DND-41 (cell line): Measurements from ENCODE around the gene NKAIN2.

Experiments used
- ATAC-seq: fragments of 200-7000 bp; cut with Tn5 transposase; 3 replicates; pipeline ENCODE4 v1.9.1; 2021; ENCODE audit warnings: low read depth; ENCODE audit not compliant: insufficient read depth
- DNase-seq: peaks from one replicate; pipeline ENCODE4 v3.0.0-alpha.2; 2020
- H2AFZ ChIP-seq: 2 replicates; pipeline ENCODE4 v1.6.0; 2012; ENCODE audit warnings: low read depth, low read length
- H3K27ac ChIP-seq: 2 replicates; pipeline ENCODE4 v1.5.1; 2012; ENCODE audit warnings: low read length, inconsistent platforms
- H3K27me3 ChIP-seq: fragments of 200-600 bp; sonication (generic); 2 replicates; pipeline ENCODE4 v1.6.0; 2012; ENCODE audit warnings: low read length, mild to moderate bottlenecking, inconsistent platforms; ENCODE audit not compliant: insufficient read depth, poor library complexity
- H3K36me3 ChIP-seq: 2 replicates; pipeline ENCODE4 v1.5.1; 2012; ENCODE audit warnings: low read length, inconsistent platforms; ENCODE audit not compliant: insufficient read depth
- H3K4me1 ChIP-seq: 2 replicates; pipeline ENCODE4 v1.5.1; 2012; ENCODE audit warnings: mild to moderate bottlenecking, low read length; ENCODE audit not compliant: insufficient read depth
- H3K4me2 ChIP-seq: 2 replicates; pipeline ENCODE4 v1.6.0; 2012; ENCODE audit warnings: mild to moderate bottlenecking, moderate library complexity, low read length, inconsistent platforms; ENCODE audit not compliant: insufficient read depth
- H3K4me3 ChIP-seq, 2 experiments: fragments of 200-600 bp in 1 of 2; shearing (Covaris generic) in 1 of 2; 2 replicates each; pipeline ENCODE4 v1.5.1; 2012 to 2016; ENCODE audit warnings: inconsistent platforms in 2 of 2, low read length in 2 of 2, mild to moderate bottlenecking in 2 of 2, low read depth in 1 of 2, moderate library complexity in 1 of 2
- H3K79me2 ChIP-seq: 2 replicates; pipeline ENCODE4 v1.6.0; 2012; ENCODE audit warnings: low read length, inconsistent platforms; ENCODE audit not compliant: insufficient read depth
- H3K9ac ChIP-seq: 2 replicates; pipeline ENCODE4 v1.6.0; 2012; ENCODE audit warnings: low read depth, mild to moderate bottlenecking, inconsistent platforms, low read length, moderate library complexity
- H3K9me3 ChIP-seq: 2 replicates; pipeline ENCODE4 v1.5.1; 2012; ENCODE audit warnings: low read length, moderate library complexity, mild to moderate bottlenecking, inconsistent platforms; ENCODE audit not compliant: insufficient read depth, severe bottlenecking
- H4K20me1 ChIP-seq: 2 replicates; pipeline ENCODE4 v1.6.0; 2012; ENCODE audit warnings: low read length; ENCODE audit not compliant: insufficient read depth
- EZH2 ChIP-seq: IDR thresholded peaks from 3 replicates; pipeline ENCODE4 v1.6.1; 2012; ENCODE audit warnings: borderline replicate concordance, low read depth, mild to moderate bottlenecking, moderate library complexity, low read length, inconsistent platforms; ENCODE audit not compliant: severe bottlenecking
- TF ChIP-seq, protein P1 (sequence below): IDR thresholded peaks from 2 replicates; pipeline ENCODE4 v1.5.1; 2012; ENCODE audit warnings: borderline replicate concordance, low read length, moderate library complexity, mild to moderate bottlenecking; ENCODE audit not compliant: poor library complexity, severe bottlenecking; ENCODE audit errors: extremely low read depth

Gene NKAIN2

DNA sequence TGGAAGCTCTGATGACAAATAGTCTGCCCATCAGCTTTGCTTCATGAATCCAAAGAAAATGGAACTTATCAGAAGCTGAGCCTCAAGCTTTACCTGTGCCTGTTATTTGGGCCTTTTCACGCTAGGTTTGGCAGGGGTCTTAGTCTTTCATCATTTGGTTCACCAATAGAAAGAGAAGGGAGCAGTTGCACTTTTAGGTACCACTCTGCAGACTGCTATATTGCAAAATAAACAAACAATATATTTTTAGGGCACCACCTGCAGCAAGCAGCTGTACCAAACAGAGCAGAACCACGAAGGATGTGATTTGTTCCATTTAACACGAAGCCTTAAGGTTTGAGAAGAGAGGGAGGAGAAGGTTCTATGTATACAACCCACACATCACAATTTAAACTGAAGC, 867.1 kb downstream of the NKAIN2 start:
- no peak overlapping the region for H3K27ac ChIP-seq
- H3K9ac ChIP-seq: no peak overlapping the region
- H3K4me2 ChIP-seq: no peak overlapping the region
- no peak overlapping the region for H3K4me3 ChIP-seq
- H3K36me3 ChIP-seq: no peaks in the 10 kb centered on the region
- ATAC-seq (no peak), DNase-seq (no peak)
- H2AFZ ChIP-seq: no peak overlapping the region
- no peaks in the 10 kb centered on the region for H3K9me3 ChIP-seq
- TF ChIP-seq, protein P1, sequence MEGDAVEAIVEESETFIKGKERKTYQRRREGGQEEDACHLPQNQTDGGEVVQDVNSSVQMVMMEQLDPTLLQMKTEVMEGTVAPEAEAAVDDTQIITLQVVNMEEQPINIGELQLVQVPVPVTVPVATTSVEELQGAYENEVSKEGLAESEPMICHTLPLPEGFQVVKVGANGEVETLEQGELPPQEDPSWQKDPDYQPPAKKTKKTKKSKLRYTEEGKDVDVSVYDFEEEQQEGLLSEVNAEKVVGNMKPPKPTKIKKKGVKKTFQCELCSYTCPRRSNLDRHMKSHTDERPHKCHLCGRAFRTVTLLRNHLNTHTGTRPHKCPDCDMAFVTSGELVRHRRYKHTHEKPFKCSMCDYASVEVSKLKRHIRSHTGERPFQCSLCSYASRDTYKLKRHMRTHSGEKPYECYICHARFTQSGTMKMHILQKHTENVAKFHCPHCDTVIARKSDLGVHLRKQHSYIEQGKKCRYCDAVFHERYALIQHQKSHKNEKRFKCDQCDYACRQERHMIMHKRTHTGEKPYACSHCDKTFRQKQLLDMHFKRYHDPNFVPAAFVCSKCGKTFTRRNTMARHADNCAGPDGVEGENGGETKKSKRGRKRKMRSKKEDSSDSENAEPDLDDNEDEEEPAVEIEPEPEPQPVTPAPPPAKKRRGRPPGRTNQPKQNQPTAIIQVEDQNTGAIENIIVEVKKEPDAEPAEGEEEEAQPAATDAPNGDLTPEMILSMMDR: no peak
- no peak for TF ChIP-seq EZH2
- no peaks in the 10 kb centered on the region for H3K27me3 ChIP-seq
- no peaks in the 10 kb centered on the region for H3K4me1 ChIP-seq
- H4K20me1 ChIP-seq: no peaks in the 10 kb centered on the region
- no peaks in the 10 kb centered on the region for H3K79me2 ChIP-seq

DNA sequence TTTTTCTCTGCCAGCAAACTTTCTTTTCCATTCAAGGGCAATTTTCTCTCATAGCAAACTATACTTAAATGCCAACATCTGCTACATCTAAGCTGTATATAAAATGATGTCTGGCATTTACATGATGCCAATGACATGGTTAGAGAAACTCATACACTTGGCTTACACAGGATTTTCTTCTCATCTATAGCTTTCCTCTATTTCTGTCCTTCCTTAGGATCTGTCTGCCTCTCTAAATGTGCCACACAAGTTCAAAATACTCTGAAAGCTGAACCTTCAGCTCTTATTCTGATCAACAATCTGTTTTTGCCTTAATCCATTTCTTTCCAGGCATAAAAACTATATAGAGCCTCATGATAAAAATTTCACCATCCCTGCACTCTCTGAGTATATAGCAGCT, 867.7 kb downstream of the NKAIN2 start:
- DNase-seq (no peak), ATAC-seq (no peak)
- Histone ChIP-seq H3K4me3 (no peak overlapping the region), H4K20me1 (no peaks in the 10 kb centered on the region), H3K4me2 (no peak overlapping the region), H2AFZ (no peak overlapping the region), H3K9ac (no peak overlapping the region), H3K27me3 (no peaks in the 10 kb centered on the region), H3K79me2 (no peaks in the 10 kb centered on the region), H3K9me3 (no peaks in the 10 kb centered on the region), H3K36me3 (no peaks in the 10 kb centered on the region), H3K27ac (no peak overlapping the region), H3K4me1 (no peaks in the 10 kb centered on the region)
- TF ChIP-seq, protein P1: no peak
- no peak for TF ChIP-seq EZH2

DNA sequence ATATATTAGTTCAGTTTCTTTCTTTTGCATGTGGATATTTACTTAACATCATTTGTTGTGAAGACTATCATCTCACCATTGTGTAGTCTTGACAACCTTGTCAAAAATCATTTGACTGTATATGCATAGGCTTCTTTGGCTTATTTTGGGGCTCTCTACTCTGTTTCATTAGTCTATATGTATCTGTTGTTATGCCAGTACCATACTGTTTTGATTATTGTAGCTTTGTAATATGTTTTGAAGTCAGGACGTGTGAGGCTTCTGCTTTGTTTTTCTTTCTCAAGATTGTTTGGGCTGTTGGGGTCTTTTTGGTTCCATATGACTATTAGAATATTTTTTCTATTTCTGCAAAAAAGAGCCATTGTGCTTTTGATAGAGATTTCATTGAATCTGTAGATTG, 870.4 kb downstream of the NKAIN2 start:
- no peak for ATAC-seq
- Histone ChIP-seq H4K20me1 (no peaks in the 10 kb centered on the region), H3K27ac (no peak overlapping the region), H3K36me3 (no peaks in the 10 kb centered on the region), H3K9ac (no peak overlapping the region), H2AFZ (no peak overlapping the region), H3K79me2 (no peaks in the 10 kb centered on the region), H3K27me3 (no peaks in the 10 kb centered on the region), H3K9me3 (no peaks in the 10 kb centered on the region), H3K4me1 (no peaks in the 10 kb centered on the region), H3K4me3 (no peak overlapping the region), H3K4me2 (no peak overlapping the region)
- TF ChIP-seq, protein P1: no peak
- TF ChIP-seq EZH2: no peak
- DNase-seq: no peak

DNA sequence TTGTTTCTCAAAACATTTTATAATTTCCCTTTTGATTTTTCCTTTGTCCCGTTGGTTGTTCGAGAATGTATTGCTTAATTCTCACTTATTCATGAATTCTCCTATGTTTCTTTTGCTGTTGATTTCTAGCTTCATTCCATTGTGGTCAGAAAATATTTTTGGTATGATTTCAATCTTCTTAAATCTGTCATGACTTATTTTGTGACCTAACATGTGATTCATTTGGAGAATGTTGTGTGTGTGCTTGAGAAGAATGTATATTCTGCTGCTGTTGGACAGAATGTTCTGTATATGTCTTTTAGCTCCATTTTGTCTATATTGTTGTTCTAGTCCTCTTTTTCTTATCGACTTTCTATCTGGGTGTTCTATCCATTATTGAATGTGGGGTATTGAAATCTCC, 872.4 kb downstream of the NKAIN2 start:
- Histone ChIP-seq H3K27ac (no peak overlapping the region), H3K27me3 (no peaks in the 10 kb centered on the region), H3K4me1 (no peaks in the 10 kb centered on the region), H3K36me3 (no peaks in the 10 kb centered on the region), H3K79me2 (no peaks in the 10 kb centered on the region), H2AFZ (no peak overlapping the region), H3K4me3 (no peak overlapping the region), H3K4me2 (no peak overlapping the region), H3K9ac (no peak overlapping the region), H3K9me3 (no peaks in the 10 kb centered on the region), H4K20me1 (no peaks in the 10 kb centered on the region)
- ATAC-seq (no peak), DNase-seq (no peak)
- TF ChIP-seq, protein P1: no peak
- no peak for TF ChIP-seq EZH2
